Adrenal gland (tissue), 5 donors: ENCODE measurements around the gene COPE.

ENCODE experiments used
- POLR2A ChIP-seq, 2 donors: fragments of 450-650 bp; IDR thresholded peaks; one replicate each; pipeline ENCODE4 v1.6.1; 2017; ENCODE audit warnings: antibody characterized with exemption in 2 of 2, mild to moderate bottlenecking in 2 of 2, moderate library complexity in 1 of 2
- TF ChIP-seq, protein P1 (sequence below), 6 experiments: fragments of 450-650 bp in 4 of 6; fragments of 200-600 bp in 2 of 6; sonication (generic) in 1 of 6; IDR thresholded peaks; 1 replicate in 5 of 6; 2 replicates in 1 of 6; pipeline versions ENCODE4 v1.5.1 to v1.8.0; 2016 to 2021; ENCODE audit warnings: antibody characterized with exemption in 6 of 6, mild to moderate bottlenecking in 2 of 6, moderate library complexity in 1 of 6
- donor health status: DM: no; HTN: no; CAD: no.

DNA sequence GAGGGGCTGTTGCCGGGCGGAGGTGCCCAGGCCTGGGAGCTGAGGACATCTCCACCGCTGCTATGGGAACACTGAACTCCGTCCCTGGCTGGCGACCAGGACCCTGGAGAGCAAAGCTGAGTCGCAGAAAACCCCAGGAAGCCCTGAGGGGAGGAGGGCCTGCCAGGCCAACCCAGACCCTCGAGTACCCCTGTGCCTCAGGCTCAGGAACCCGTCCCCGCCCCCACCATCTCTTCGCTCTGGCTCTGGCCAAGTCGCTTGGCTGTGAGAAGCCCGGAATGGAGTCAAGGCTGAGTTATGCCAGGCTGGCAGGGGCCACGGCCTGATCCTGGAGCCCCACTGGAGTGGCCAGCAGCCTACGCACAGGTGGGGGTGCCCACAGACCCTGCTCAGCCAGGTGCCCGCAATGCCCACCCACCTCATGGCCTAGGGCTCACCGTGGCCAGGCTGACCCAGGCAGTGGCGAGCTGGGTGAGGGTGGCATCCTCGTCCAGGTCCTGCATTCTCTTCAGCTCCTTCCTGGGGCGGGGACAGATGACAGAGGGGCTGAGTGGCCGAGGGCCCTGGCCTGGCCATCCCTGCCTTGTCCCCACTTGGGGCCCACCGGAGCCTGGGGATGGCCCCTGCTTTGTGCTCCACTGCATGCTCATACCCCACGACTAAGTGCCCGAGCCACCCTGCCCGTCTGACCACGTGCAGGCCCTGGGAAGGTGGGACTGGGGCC is 14.7 kb downstream of the COPE start:
- TF ChIP-seq, protein P1, sequence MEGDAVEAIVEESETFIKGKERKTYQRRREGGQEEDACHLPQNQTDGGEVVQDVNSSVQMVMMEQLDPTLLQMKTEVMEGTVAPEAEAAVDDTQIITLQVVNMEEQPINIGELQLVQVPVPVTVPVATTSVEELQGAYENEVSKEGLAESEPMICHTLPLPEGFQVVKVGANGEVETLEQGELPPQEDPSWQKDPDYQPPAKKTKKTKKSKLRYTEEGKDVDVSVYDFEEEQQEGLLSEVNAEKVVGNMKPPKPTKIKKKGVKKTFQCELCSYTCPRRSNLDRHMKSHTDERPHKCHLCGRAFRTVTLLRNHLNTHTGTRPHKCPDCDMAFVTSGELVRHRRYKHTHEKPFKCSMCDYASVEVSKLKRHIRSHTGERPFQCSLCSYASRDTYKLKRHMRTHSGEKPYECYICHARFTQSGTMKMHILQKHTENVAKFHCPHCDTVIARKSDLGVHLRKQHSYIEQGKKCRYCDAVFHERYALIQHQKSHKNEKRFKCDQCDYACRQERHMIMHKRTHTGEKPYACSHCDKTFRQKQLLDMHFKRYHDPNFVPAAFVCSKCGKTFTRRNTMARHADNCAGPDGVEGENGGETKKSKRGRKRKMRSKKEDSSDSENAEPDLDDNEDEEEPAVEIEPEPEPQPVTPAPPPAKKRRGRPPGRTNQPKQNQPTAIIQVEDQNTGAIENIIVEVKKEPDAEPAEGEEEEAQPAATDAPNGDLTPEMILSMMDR (IDR thresholded peaks at IDR 0.05): no peak
- no peak for TF ChIP-seq POLR2A (IDR thresholded peaks at IDR 0.05)
